Skin of body (tissue), 2 donors: ENCODE results near the gene ANGEL1. TPM values are rescaled to one million over a fixed set of nuclear protein-coding genes. Genes with fewer than 3 reads are reported as not detected.
A peak's percentile ranks its signal among the peaks of the same experiment; 100 is the strongest.

ENCODE experiments used
- DNase-seq: peaks from one replicate; lab custom pipeline; 2025; lab: John Stamatoyannopoulos, UW
- total RNA-seq: library from RNA; depleted of rRNA; stranded (reverse); fragments of >200 nt; gene quantifications from one replicate; pipeline ENCODE4 v1.2.3, GENCODE V29; 2014

The ANGEL1 gene
- 10.3 TPM for total RNA-seq

GRCh38 chr14:76812422-76813383 lies at the start of gene ANGEL1:
ANGEL1 (minus strand) TSS chr14:76812882; CDS start chr14:76812827, 55 bp downstream.
- DNase-seq, result peak; percentile 91

GRCh38 chr14:76861574-76862255 lies 49.0 kb upstream of the ANGEL1 start:
- DNase-seq, result no peak

- no peak for DNase-seq
These were observed 44.1 kb upstream of the ANGEL1 start for GRCh38 chr14:76856769-76857168.

DNA sequence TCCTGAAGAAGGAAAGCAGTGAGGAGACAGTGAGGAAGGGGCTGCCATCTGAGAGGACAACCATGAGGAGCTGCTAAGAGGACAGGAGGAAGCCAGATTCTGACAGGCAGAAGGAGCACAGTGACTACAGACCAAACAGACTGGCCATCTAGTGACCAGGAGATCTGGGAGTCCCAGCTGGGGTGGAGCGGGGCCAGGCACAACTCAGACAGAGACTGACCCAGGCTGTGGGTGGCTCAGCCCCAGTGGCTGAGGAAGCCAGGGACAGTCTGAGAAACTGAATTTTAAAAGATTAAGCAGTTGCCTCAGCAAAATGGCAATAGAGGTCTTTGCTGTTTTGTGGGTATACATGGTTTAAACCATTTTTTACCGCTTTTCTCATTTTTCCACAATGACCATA lies 42.4 kb upstream of the ANGEL1 start:
- DNase-seq, result no peak

DNA sequence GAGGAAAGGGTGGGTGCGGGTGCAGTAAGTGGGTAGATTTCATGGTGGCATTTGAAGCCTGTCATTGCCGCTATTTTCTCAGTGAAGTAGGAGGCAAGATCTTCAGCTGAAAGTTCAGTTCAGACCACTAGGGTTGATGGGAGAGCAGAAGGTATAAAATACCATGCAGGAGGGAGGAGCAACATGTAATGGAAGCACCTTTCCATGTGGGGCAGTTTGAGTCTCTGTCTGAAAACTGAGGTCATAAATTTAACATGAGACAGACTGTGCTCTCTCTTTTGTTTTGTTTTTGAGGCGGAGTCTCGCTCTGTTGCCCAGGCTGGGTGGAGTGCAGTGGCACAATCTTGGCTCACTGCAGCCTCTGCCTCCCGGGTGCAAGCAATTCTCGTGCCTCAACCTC lies 36.2 kb upstream of the ANGEL1 start:
- no peak for DNase-seq

DNA sequence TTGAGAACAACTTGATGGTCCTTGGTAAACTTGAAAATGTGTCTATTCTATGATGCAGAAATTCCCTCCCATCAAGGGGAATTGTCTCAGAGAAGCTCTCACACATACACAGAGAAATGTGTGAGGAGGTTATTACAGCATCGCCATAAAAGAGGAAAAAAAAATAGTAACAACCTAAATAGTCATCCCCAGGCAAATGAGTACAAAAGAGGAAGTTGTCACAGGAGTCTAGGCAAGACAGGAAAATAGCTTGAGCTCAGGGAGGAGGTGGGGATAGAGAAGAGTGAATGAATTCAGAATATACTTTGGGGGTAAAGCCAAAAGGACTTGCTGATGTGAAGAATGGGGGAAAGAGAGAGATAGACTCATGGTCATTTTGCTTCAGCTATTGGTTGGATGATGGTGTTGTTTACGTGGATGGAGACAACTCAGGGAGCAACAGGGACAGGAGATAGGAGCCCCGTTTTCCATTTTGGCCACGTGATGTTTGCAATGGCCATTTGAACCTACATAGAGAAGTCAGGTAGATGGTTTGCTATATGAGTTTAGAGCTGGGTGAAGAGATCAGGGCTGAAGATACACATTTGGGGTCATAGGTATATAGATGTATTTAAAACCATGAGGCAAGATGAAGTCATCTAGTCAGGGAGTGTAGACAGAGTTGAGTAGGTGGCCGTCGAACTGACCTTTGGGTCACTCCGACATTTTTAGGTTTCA lies 33.8 kb upstream of the ANGEL1 start:
- DNase-seq, result no peak

- no peak for DNase-seq
These were observed 31.5 kb upstream of the ANGEL1 start for GRCh38 chr14:76844223-76844622.

GRCh38 chr14:76842414-76842813 lies 29.7 kb upstream of the ANGEL1 start:
- no peak for DNase-seq

DNA sequence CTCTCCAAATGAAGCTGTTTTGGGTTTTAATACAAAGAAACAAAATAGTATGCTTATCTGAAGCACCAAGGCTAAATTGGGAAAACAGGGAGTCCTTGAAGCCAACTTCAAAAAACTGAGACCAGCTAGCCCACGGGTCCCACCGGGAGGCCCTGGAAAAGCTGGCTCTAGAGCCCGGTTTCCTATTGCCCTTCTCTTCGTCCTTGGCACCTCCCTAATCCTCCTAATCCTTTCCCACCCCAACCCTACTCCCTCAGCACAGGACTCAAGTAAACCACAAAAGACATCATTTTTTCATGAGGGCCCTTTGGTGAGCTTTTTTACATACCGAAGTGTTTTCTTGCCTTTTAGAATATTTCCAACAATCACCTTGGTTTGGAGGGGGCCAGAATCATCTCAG lies 24.8 kb upstream of the ANGEL1 start:
- DNase-seq, result no peak

DNA sequence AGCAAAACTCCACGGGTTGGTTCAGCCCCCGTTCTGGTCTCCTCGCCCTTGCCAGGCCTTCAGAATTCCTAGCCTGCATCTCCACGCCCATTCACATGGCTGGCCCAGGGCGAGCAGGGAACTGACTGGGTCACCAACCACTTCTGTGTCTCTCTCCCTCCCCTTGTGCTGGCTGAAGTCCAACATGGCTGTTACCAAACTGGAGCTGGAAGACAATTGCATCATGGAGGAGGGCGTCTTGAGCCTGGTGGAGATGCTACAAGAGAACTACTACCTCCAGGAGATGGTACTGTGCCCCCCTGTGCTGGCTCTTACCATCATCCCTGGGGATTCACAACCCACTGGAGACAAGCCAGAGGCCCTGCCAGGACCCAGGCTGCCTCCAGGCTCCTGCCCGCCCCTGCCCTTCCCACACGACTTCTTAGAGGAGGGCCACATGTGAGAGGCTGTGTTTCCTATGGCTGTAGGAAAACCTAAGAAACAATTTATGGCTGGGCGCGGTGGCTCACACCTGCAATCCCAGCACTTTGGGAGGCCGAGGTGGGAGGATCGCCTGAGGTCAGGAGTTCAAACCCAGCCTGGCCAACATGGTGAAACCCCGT lies 23.4 kb upstream of the ANGEL1 start:
- no peak for DNase-seq

- DNase-seq, result no peak
These were observed 21.6 kb upstream of the ANGEL1 start for GRCh38 chr14:76834241-76834661.

DNA sequence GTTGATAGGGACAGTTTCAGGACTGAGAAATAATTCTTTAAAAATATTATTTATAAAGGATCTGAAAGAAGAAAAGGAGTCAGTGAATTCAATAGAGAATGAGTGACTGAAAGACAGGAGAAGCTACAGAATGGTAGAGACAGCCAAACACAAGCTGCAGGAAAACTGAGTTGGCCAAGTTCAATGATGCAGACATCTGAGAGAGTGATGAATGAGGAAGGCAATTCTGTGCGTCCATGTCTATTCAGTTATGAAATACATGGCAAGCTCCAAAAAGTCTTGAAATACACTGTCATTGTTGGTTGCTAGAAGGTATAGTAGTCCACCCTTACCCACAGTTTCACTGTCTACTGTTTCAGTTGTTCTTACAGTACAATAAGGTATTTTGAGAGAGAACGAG lies 20.3 kb upstream of the ANGEL1 start:
- no peak for DNase-seq

- no peak for DNase-seq
These were observed 19.9 kb upstream of the ANGEL1 start for GRCh38 chr14:76832503-76832988.

DNA sequence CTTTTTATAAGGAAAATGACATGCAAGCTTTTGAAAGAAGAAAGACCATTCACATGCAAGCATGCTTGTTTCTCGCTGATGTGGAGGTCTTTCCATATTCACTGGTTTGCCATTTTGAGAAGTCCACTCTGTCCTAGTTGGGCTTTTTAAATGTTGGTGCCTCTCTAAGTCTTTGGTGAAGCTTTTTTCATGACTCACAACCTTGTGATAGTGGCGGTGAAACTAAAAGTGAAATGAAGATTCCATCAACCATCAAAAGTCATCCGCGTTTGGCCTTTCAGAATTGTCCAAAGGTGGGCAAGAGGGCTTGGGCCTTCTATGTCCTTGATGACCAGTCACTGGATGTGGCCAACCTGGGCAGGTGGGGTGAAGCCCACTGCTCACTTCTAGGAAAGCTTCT lies 17.9 kb upstream of the ANGEL1 start:
- DNase-seq, result no peak

DNA sequence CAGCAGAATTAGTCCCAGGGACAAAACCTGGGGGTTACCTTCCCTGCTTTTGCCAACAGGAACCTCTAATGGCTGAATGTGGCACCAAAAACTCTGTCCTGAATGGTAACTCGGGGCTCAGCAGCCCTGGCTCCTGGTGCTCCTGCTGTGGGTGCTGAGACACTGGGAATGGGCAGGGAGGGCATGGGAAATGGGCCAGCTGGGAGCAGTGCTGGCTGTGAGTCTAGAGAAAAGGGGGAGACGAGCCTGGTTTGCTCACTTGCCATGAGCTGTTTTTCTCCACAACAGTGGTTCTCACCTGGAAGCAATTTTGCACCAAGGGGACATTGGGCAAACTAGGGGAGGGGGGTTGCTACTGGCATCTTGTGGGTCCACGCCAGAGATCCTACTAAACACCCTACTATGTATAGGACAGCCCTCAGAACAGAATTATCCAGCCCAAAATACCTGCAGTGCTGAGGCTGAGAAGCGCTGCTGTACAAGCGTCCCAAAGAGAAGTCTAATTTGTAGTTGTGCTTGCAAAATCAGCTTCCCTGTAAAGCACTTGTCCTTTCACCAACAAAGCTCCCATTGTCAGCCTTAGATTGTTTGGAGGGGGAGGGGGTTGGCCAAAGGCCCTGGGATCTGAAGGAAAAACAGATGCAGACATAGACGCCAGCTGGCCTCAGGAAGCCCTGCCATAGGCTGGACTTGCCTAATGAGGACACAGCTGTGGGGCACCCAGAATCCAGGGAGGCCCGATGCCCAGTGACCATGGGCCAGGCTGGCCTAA lies 17.2 kb upstream of the ANGEL1 start:
- peak; percentile 28 for DNase-seq

DNA sequence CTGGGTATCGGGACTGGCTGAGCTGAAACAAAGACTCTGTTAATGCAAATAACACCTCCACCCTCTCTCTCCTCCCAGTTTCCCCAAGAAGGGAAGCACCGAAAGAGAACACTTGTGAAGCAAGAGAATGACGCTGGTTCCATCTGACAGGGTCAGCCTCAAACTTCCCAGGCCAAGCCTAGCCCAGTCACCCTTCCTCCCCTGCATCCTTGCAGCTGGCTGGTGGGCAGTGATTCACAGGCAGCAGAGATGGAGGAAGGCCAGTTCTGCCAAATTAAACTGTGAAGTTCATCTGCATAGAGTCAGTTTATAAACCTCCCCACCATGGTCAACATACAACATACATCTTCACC lies 16.3 kb upstream of the ANGEL1 start:
- DNase-seq, result no peak

GRCh38 chr14:76828339-76829012 lies 15.8 kb upstream of the ANGEL1 start:
- no peak for DNase-seq

GRCh38 chr14:76827696-76828296 lies 15.1 kb upstream of the ANGEL1 start:
- DNase-seq, result no peak

GRCh38 chr14:76826122-76826521 lies 13.4 kb upstream of the ANGEL1 start, which contains the start of gene LRRC74A:
LRRC74A (plus strand) TSS chr14:76826408; CDS start chr14:76826698, 290 bp downstream.
- DNase-seq, result no peak

DNA sequence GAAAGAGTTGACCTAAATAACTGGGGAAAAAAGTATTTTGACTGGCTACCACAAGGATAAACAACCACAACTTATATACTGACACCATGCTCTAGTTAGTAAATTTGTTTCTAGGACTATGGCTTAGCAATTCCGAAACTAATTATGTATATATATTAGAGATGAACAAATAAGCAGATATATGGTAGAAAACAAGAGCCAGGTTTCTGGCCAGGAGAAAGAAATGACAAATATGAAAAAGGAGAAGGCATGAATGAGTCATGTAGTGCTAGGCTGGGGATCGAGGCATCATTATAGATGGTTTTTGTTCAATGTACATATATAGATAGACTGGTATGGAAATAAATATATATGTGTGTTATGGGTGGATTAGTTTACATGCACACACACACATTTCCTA lies 8.0 kb upstream of the ANGEL1 start:
- DNase-seq, result no peak
